ENCODE results near the gene CRNKL1.

GRCh38 chr20:20079102-20079784, 27.0 kb upstream of the CRNKL1 start:
- TF ChIP-seq CTCF (IDR thresholded peaks at IDR 0.05; ENCODE audit: low read length) (no peak), EZH2 (IDR thresholded peaks at IDR 0.05; ENCODE audit: borderline replicate concordance, low read length) (no peak)

All from OCI-LY1 (cell line).